GM21825 (cell line): ENCODE results near the gene LYG2.
"Not testable (repeated sequence)": the region's sequence is repeated elsewhere in the genome, so short reads cannot be mapped to it uniquely, and the experiment has no call there.

Source experiments
- ATAC-seq: cut with Tn5 transposase; IDR thresholded peaks from one replicate; pipeline ENCODE4 v1.9.1; 2021; ENCODE audit warnings: mild to moderate bottlenecking, moderate library complexity; ENCODE audit not compliant: unreplicated experiment

Gene LYG2

DNA sequence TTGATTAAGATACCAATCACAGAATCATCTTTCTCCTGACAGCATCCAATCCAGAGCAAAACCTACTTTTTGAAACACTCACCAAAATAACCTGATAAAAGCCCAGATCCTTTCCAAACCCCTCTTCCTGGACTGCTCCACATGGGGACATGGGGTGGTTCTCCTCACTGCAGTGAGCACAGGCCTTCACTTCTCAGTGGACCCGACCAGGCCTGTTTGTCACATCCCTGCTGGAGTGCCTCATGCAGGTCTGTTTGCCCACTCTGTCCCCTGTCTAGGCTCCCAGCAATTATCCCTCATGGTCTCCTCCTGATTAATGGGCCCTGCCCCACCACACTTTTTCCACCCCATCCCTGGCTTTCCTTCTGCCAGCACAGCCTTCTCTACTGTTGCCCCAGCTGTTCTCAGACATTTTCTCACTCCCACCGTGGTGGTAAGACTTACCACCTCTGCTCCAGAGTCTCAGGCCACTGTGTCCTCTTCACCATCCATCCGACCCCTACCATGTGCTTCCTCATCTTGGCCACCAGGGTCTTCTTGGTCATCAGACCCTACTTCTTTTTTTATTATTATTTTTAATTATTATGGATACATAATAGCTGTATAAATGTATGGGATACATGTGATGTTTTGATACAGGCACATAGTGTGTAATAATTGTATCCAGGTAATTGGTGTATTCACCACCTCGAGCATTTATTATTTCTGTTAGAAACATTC lies 53.3 kb downstream of the LYG2 start:
- ATAC-seq, result no peak

GRCh38 chr2:99200076-99200800 lies 55.2 kb downstream of the LYG2 start:
- ATAC-seq, result no peak

GRCh38 chr2:99198103-99198841 lies 57.2 kb downstream of the LYG2 start:
- ATAC-seq, result no peak

- not testable (repeated sequence) for ATAC-seq
Observed at GRCh38 chr2:99192364-99192763, 63.1 kb downstream of the LYG2 start.
